ENCODE results near the gene LIN28B. TPM values are rescaled to one million over a fixed set of nuclear protein-coding genes. Genes with fewer than 3 reads are reported as not detected.

The LIN28B gene
- total and polyA plus RNA-seq, 4 donors, result 2.8 TPM; not detected in 3

- H3K9ac ChIP-seq (ENCODE audit: low read depth in 1 of 2, low read length in 2 of 2), result no peak overlapping the region
- no peak for DNase-seq (ENCODE audit: low spot score)
- no peaks in the 10 kb centered on the region for H3K4me1 ChIP-seq (ENCODE audit: control insufficient read depth in 4 of 4, insufficient read depth in 4 of 4, low read length in 3 of 4)
- WGBS, result 95% methylated on average over 2 of the region's 2 CpGs
- no peak overlapping the region for H3K4me3 ChIP-seq (ENCODE audit: low read depth in 1 of 3, low read length in 3 of 3)
- H3K27me3 ChIP-seq (ENCODE audit: control insufficient read depth in 4 of 4, insufficient read depth in 4 of 4, low read length in 3 of 4), result peaks cover 0 to 2% (median 0%) of the 10 kb centered on the region in 4 donors
- H3K27ac ChIP-seq (ENCODE audit: low read depth in 1 of 2, low read length in 2 of 2), result no peak overlapping the region
- no peaks in the 10 kb centered on the region for H3K36me3 ChIP-seq (ENCODE audit: control insufficient read depth in 4 of 4, insufficient read depth in 3 of 4, low read depth in 1 of 4, low read length in 3 of 4)
- TF ChIP-seq REST (IDR thresholded peaks at IDR 0.05) (no peak), EGR1 (IDR thresholded peaks at IDR 0.05; ENCODE audit: low read depth in 2 of 2) (no peak), YY1 (IDR thresholded peaks at IDR 0.05) (no peak)
- no peaks in the 10 kb centered on the region for H3K9me3 ChIP-seq (ENCODE audit: control insufficient read depth in 4 of 4, low read length in 3 of 4)
Observed at GRCh38 chr6:105043979-105044378, 87.1 kb downstream of the LIN28B start.

- TF ChIP-seq HNF4A (conservative IDR thresholded peaks at IDR 0.05) (no peak), CTCF (IDR thresholded peaks at IDR 0.05; ENCODE audit: low read depth, low read length, missing input control) (no peak), SP1 (IDR thresholded peaks at IDR 0.05) (no peak), TAF1 (conservative IDR thresholded peaks at IDR 0.05) (no peak), NR2F2 (IDR thresholded peaks at IDR 0.05) (no peak), MAX (IDR thresholded peaks at IDR 0.05) (no peak), JUND (IDR thresholded peaks at IDR 0.05) (no peak), GABPA (IDR thresholded peaks at IDR 0.05 in 1 of 2, conservative IDR thresholded peaks at IDR 0.05 in 1 of 2) (no peak), ATF3 (IDR thresholded peaks at IDR 0.05) (no peak)
- Histone ChIP-seq H3K4me1 (ENCODE audit: control insufficient read depth in 4 of 4, insufficient read depth in 4 of 4, low read length in 3 of 4) (no peaks in the 10 kb centered on the region), H3K4me3 (ENCODE audit: low read depth in 1 of 3, low read length in 3 of 3) (no peak overlapping the region), H3K36me3 (ENCODE audit: control insufficient read depth in 4 of 4, insufficient read depth in 3 of 4, low read depth in 1 of 4, low read length in 3 of 4) (no peaks in the 10 kb centered on the region), H3K27ac (ENCODE audit: low read depth in 1 of 2, low read length in 2 of 2) (no peak overlapping the region), H3K9me3 (ENCODE audit: control insufficient read depth in 4 of 4, low read length in 3 of 4) (no peaks in the 10 kb centered on the region), H3K9ac (ENCODE audit: low read depth in 1 of 2, low read length in 2 of 2) (no peak overlapping the region), H3K27me3 (ENCODE audit: control insufficient read depth in 4 of 4, insufficient read depth in 4 of 4, low read length in 3 of 4) (peaks cover 0 to 2% (median 0%) of the 10 kb centered on the region in 4 donors)
- DNase-seq (ENCODE audit: low spot score), result no peak
- 98% methylated on average over 1 of the region's 1 CpG for WGBS
Observed at GRCh38 chr6:105045526-105045925, 88.6 kb downstream of the LIN28B start.

GRCh38 chr6:105051941-105052471 is 95.1 kb downstream of the LIN28B start:
- WGBS, result 74% methylated on average over 3 of the region's 3 CpGs
- Histone ChIP-seq H3K9me3 (ENCODE audit: control insufficient read depth in 4 of 4, low read length in 3 of 4) (peaks cover 0 to 1% (median 0%) of the 10 kb centered on the region in 4 donors), H3K36me3 (ENCODE audit: control insufficient read depth in 4 of 4, insufficient read depth in 3 of 4, low read depth in 1 of 4, low read length in 3 of 4) (no peaks in the 10 kb centered on the region), H3K27me3 (ENCODE audit: control insufficient read depth in 4 of 4, insufficient read depth in 4 of 4, low read length in 3 of 4) (peaks cover 0 to 3% (median 0%) of the 10 kb centered on the region in 4 donors), H3K9ac (ENCODE audit: low read depth in 1 of 2, low read length in 2 of 2) (no peak overlapping the region), H3K27ac (ENCODE audit: low read depth in 1 of 2, low read length in 2 of 2) (no peak overlapping the region), H3K4me1 (ENCODE audit: control insufficient read depth in 4 of 4, insufficient read depth in 4 of 4, low read length in 3 of 4) (no peaks in the 10 kb centered on the region), H3K4me3 (ENCODE audit: low read depth in 1 of 3, low read length in 3 of 3) (no peak overlapping the region)
- DNase-seq (ENCODE audit: low spot score), result no peak
- no peak for TF ChIP-seq ZBTB33 (IDR thresholded peaks at IDR 0.05)
